Keratinocyte (primary cell): ENCODE data around the gene LAP3. TPM values are rescaled to one million over a fixed set of nuclear protein-coding genes. Genes with fewer than 3 reads are reported as not detected.

Source experiments
- DNase-seq: peaks from one replicate; pipeline ENCODE4 v3.0.0-alpha.2; 2011; ENCODE audit warnings: low read depth, missing footprints, low spot score
- FAIRE-seq: peaks from 2 replicates; lab custom pipeline; 2011; peaks lifted over from hg19 to GRCh38; lab: Jason Lieb, UNC
- H2AFZ ChIP-seq: 2 replicates; pipeline ENCODE4 v1.6.0; 2012; ENCODE audit warnings: low read length, control low read depth, inconsistent platforms; ENCODE audit not compliant: control insufficient read depth
- H3K27ac ChIP-seq: 2 replicates; pipeline ENCODE4 v1.5.1; 2011; ENCODE audit warnings: low read length; ENCODE audit not compliant: control insufficient read depth, insufficient read depth
- H3K27me3 ChIP-seq: 3 replicates; pipeline ENCODE4 v1.6.0; 2011; ENCODE audit warnings: low read length; ENCODE audit not compliant: control insufficient read depth, insufficient read depth; ENCODE audit errors: extremely low read depth
- H3K36me3 ChIP-seq, 2 experiments: 2 replicates in 1 of 2; 3 replicates in 1 of 2; pipeline ENCODE4 v1.5.1; 2011; ENCODE audit warnings: low read length in 2 of 2, mild to moderate bottlenecking in 1 of 2; ENCODE audit not compliant: control insufficient read depth in 2 of 2, insufficient read depth in 2 of 2; ENCODE audit errors: extremely low read depth in 1 of 2
- H3K4me1 ChIP-seq: 3 replicates; pipeline ENCODE4 v1.5.1; 2011; ENCODE audit warnings: low read length; ENCODE audit not compliant: control insufficient read depth, insufficient read depth; ENCODE audit errors: extremely low read depth
- H3K4me2 ChIP-seq: 3 replicates; pipeline ENCODE4 v1.6.0; 2011; ENCODE audit warnings: low read depth, low read length; ENCODE audit not compliant: control insufficient read depth, insufficient read depth; ENCODE audit errors: extremely low read depth
- H3K4me3 ChIP-seq, 3 experiments: fragments of 200-600 bp in 1 of 3; sonication (generic) in 1 of 3; 2 replicates in 2 of 3; 3 replicates in 1 of 3; pipeline ENCODE4 v1.5.1; 2011 to 2016; ENCODE audit warnings: low read length in 3 of 3, mild to moderate bottlenecking in 3 of 3, control low read depth in 2 of 3, inconsistent platforms in 1 of 3, low read depth in 1 of 3, mixed read lengths in 1 of 3, mixed run types in 1 of 3, moderate library complexity in 1 of 3; ENCODE audit not compliant: control insufficient read depth in 2 of 3, insufficient read depth in 2 of 3; ENCODE audit errors: extremely low read depth in 1 of 3
- H3K79me2 ChIP-seq: 2 replicates; pipeline ENCODE4 v1.6.0; 2012; ENCODE audit warnings: low read length; ENCODE audit not compliant: control insufficient read depth, insufficient read depth
- H3K9ac ChIP-seq: 3 replicates; pipeline ENCODE4 v1.6.0; 2011; ENCODE audit warnings: low read length; ENCODE audit not compliant: control insufficient read depth, insufficient read depth; ENCODE audit errors: extremely low read depth
- H3K9me1 ChIP-seq: 3 replicates; pipeline ENCODE4 v1.6.0; 2011; ENCODE audit warnings: low read length; ENCODE audit not compliant: control insufficient read depth, insufficient read depth; ENCODE audit errors: extremely low read depth
- H3K9me3 ChIP-seq: 2 replicates; pipeline ENCODE4 v1.5.1; 2012; ENCODE audit warnings: low read depth, low read length; ENCODE audit not compliant: control insufficient read depth
- H4K20me1 ChIP-seq: 3 replicates; pipeline ENCODE4 v1.6.0; 2011; ENCODE audit warnings: low read length; ENCODE audit not compliant: control insufficient read depth, insufficient read depth; ENCODE audit errors: extremely low read depth
- EZH2 ChIP-seq: IDR thresholded peaks from one replicate; pipeline ENCODE4 v1.6.1; 2012; ENCODE audit warnings: inconsistent platforms, mild to moderate bottlenecking, low read length, moderate library complexity
- dilution Hi-C: fragments of 300-500 bp; cut with MboI; formaldehyde crosslinking; loops from one replicate; pipeline ENCODE4 v1.7.0; 2020; ENCODE audit warnings: low sequenced_read_pairs; ENCODE audit not compliant: extremely low pct_ligation_motif_present
- polyA plus RNA-seq, 5 experiments: library from polyadenylated mRNA; depleted of rRNA in 3 of 5; stranded (reverse) in 3 of 5; stranded (forward) in 1 of 5; unstranded in 1 of 5; fragments of >200 nt; gene quantifications; 1 replicate in 1 of 5; 2 replicates in 3 of 5; 3 replicates in 1 of 5; pipeline versions ENCODE4 v1.2.1 to v1.2.3, GENCODE V29; 2011 to 2012; ENCODE audit warnings: missing spikeins in 2 of 5, low read depth in 1 of 5, low replicate concordance in 1 of 5
- TF ChIP-seq, protein P1 (sequence below), 3 experiments: IDR thresholded peaks in 1 of 3; conservative IDR thresholded peaks in 1 of 3; optimal IDR thresholded peaks in 1 of 3; 2 replicates in 2 of 3; 3 replicates in 1 of 3; pipeline versions ENCODE3 to v1.5.1; 2011; ENCODE audit warnings: low read length in 3 of 3, mild to moderate bottlenecking in 3 of 3, moderate library complexity in 2 of 3, control low read depth in 1 of 3, inconsistent platforms in 1 of 3; ENCODE audit not compliant: insufficient read depth in 2 of 3; ENCODE audit errors: extremely low read depth in 1 of 3

LAP3 gene
- polyA plus RNA-seq, 1 donor (not counting 4 experiments of a cell fraction or from before 2014, with no cell fraction given) = 84.8 TPM

DNA sequence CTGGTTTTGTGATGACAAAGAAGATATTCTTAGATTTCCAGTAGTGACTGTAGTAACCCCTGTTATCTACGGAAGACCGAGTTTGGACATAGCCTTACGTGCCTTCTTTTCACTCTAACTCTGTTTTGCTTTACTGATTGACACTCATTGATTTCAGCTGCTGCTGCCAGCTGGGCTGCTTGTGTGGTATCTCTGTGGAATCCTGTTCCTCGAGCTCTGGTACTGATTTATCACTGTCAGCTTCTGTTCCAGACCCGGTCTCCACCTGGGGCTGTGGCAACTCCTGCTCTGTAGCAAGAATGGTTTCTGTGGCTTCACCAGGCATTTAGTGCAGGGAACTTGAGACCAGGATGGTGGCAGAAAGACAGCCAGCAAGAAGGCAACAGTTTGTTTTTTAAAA lies 24.6 kb upstream of the LAP3 start:
- no peaks in the 10 kb centered on the region for H3K9me1 ChIP-seq
- no peaks in the 10 kb centered on the region for H3K4me1 ChIP-seq
- H3K9ac ChIP-seq = no peak overlapping the region
- TF ChIP-seq EZH2 = no peak
- TF ChIP-seq, protein P1, sequence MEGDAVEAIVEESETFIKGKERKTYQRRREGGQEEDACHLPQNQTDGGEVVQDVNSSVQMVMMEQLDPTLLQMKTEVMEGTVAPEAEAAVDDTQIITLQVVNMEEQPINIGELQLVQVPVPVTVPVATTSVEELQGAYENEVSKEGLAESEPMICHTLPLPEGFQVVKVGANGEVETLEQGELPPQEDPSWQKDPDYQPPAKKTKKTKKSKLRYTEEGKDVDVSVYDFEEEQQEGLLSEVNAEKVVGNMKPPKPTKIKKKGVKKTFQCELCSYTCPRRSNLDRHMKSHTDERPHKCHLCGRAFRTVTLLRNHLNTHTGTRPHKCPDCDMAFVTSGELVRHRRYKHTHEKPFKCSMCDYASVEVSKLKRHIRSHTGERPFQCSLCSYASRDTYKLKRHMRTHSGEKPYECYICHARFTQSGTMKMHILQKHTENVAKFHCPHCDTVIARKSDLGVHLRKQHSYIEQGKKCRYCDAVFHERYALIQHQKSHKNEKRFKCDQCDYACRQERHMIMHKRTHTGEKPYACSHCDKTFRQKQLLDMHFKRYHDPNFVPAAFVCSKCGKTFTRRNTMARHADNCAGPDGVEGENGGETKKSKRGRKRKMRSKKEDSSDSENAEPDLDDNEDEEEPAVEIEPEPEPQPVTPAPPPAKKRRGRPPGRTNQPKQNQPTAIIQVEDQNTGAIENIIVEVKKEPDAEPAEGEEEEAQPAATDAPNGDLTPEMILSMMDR (optimal IDR thresholded peaks at IDR 0.05 in 1 of 3, IDR thresholded peaks at IDR 0.05 in 1 of 3, conservative IDR thresholded peaks at IDR 0.05 in 1 of 3; ENCODE audit: extremely low read depth in 1 of 3, insufficient read depth in 2 of 3, low read length in 3 of 3) = no peak
- H2AFZ ChIP-seq = no peak overlapping the region
- no peak overlapping the region for H3K27ac ChIP-seq
- no peak overlapping the region for H3K4me2 ChIP-seq
- no peak overlapping the region for H3K4me3 ChIP-seq
- dilution Hi-C loops = no loop called here
- DNase-seq (no peak), FAIRE-seq (no peak)
- H3K79me2 ChIP-seq = no peaks in the 10 kb centered on the region
- H4K20me1 ChIP-seq = no peaks in the 10 kb centered on the region
- no peaks in the 10 kb centered on the region for H3K36me3 ChIP-seq
- no peaks in the 10 kb centered on the region for H3K9me3 ChIP-seq
- no peaks in the 10 kb centered on the region for H3K27me3 ChIP-seq

DNA sequence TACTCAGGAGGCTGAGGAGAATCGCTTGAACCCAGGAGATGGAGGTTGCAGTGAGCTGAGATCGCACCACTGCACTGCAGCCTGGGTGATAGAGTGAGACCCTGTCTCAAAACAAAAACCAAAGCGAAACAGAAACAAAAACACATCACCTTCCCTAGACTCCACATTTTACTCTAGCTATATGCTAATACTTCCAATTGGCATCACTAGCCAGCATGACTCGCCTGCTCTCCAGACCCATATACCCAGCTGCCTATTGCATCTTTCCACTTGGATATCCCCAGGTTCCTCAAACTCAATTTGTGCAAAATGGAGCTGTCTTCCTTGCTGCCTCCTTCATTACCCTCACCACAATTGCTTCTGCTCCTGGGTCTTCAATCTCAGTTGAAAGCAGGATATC lies 22.4 kb upstream of the LAP3 start:
- no peaks in the 10 kb centered on the region for H3K4me1 ChIP-seq
- TF ChIP-seq EZH2 = no peak
- TF ChIP-seq, protein P1 (optimal IDR thresholded peaks at IDR 0.05 in 1 of 3, IDR thresholded peaks at IDR 0.05 in 1 of 3, conservative IDR thresholded peaks at IDR 0.05 in 1 of 3; ENCODE audit: extremely low read depth in 1 of 3, insufficient read depth in 2 of 3, low read length in 3 of 3) = no peak
- FAIRE-seq (no peak), DNase-seq (no peak)
- no peak overlapping the region for H3K4me2 ChIP-seq
- H4K20me1 ChIP-seq = no peaks in the 10 kb centered on the region
- H2AFZ ChIP-seq = no peak overlapping the region
- H3K27ac ChIP-seq = no peak overlapping the region
- no peak overlapping the region for H3K9ac ChIP-seq
- dilution Hi-C loops = no loop called here
- H3K4me3 ChIP-seq = no peak overlapping the region
- no peaks in the 10 kb centered on the region for H3K9me3 ChIP-seq
- H3K36me3 ChIP-seq = no peaks in the 10 kb centered on the region
- H3K27me3 ChIP-seq = no peaks in the 10 kb centered on the region
- no peaks in the 10 kb centered on the region for H3K79me2 ChIP-seq
- no peaks in the 10 kb centered on the region for H3K9me1 ChIP-seq
